Suprapubic skin (tissue), 4 donors: Measurements from ENCODE around the gene TNFRSF8.

Source experiments
- CTCF ChIP-seq, 2 donors: fragments of 200-600 bp in 1 of 2; fragments of 450-650 bp in 1 of 2; sonication (generic) in 1 of 2; IDR thresholded peaks; one replicate each; pipeline ENCODE4 v1.5.1; 2016 to 2019; ENCODE audit warnings: antibody characterized with exemption in 2 of 2, mild to moderate bottlenecking in 1 of 2, moderate library complexity in 1 of 2
- EP300 ChIP-seq: sonication (generic); formaldehyde crosslinking; IDR thresholded peaks from one replicate; pipeline ENCODE4 v1.6.1; 2017; ENCODE audit warnings: antibody characterized with exemption
- POLR2A ChIP-seq, 2 donors: fragments of 450-650 bp; IDR thresholded peaks; one replicate each; pipeline ENCODE4 v1.6.1; 2017; ENCODE audit warnings: antibody characterized with exemption in 2 of 2, mild to moderate bottlenecking in 2 of 2, moderate library complexity in 2 of 2
- POLR2AphosphoS5 ChIP-seq, 3 donors: sonication (generic); formaldehyde crosslinking; IDR thresholded peaks; one replicate each; pipeline ENCODE4 v1.6.1; 2017; ENCODE audit warnings: antibody characterized with exemption in 3 of 3

- TF ChIP-seq CTCF (IDR thresholded peaks at IDR 0.05), result no peak
- no peak for TF ChIP-seq POLR2AphosphoS5 (IDR thresholded peaks at IDR 0.05)
- no peak for TF ChIP-seq EP300
- TF ChIP-seq POLR2A (IDR thresholded peaks at IDR 0.05), result no peak
Observed at GRCh38 chr1:12174924-12175810, 112.1 kb downstream of the TNFRSF8 start.
